Mammary epithelial cell (primary cell): ENCODE data around the gene CRYAA.
"Not testable (repeated sequence)": the region's sequence is repeated elsewhere in the genome, so short reads cannot be mapped to it uniquely, and the experiment has no call there.

ENCODE experiments used
- CTCF ChIP-seq, 2 donors: IDR thresholded peaks in 1 of 2; conservative IDR thresholded peaks in 1 of 2; 2 replicates each; pipeline ENCODE4 v1.5.1; 2011 to 2012; ENCODE audit warnings: inconsistent platforms in 2 of 2, low read length in 2 of 2, mild to moderate bottlenecking in 2 of 2, control low read depth in 1 of 2, low read depth in 1 of 2; ENCODE audit not compliant: insufficient read depth in 1 of 2; ENCODE audit errors: extremely low read depth in 1 of 2
- EZH2 ChIP-seq: IDR thresholded peaks from 2 replicates; pipeline ENCODE4 v1.6.1; 2012; ENCODE audit warnings: low read length, inconsistent platforms, borderline replicate concordance

- not testable (repeated sequence) for TF ChIP-seq CTCF (conservative IDR thresholded peaks at IDR 0.05 in 1 of 2, IDR thresholded peaks at IDR 0.05 in 1 of 2; ENCODE audit: extremely low read depth in 1 of 2, insufficient read depth in 1 of 2, low read depth in 1 of 2, low read length in 2 of 2); EZH2
These were observed 38.7 kb upstream of the CRYAA start for GRCh38 chr21:43130094-43130493.
